ENCODE measurements around the gene TMEM269.
"Not testable (repeated sequence)": the region's sequence is repeated elsewhere in the genome, so short reads cannot be mapped to it uniquely, and the experiment has no call there.

The TMEM269 gene

GRCh38 chr1:42777852-42778251, 6.9 kb upstream of the TMEM269 start:
- no peak for FAIRE-seq

GRCh38 chr1:42779725-42780124, 5.1 kb upstream of the TMEM269 start:
- no peak for FAIRE-seq

- no peak for FAIRE-seq
Observed at GRCh38 chr1:42780176-42780575, 4.6 kb upstream of the TMEM269 start.

GRCh38 chr1:42783092-42783491, 1.7 kb upstream of the TMEM269 start:
- no peak for FAIRE-seq

- FAIRE-seq = no peak
Observed at GRCh38 chr1:42784547-42784945, 245 bp upstream of the TMEM269 start.

GRCh38 chr1:42786097-42786496, 1.3 kb downstream of the TMEM269 start:
- FAIRE-seq = no peak

- no peak for FAIRE-seq
Observed at GRCh38 chr1:42788021-42788420, 3.2 kb downstream of the TMEM269 start.

GRCh38 chr1:42793824-42794223, 9.0 kb downstream of the TMEM269 start:
- FAIRE-seq = no peak

- no peak for FAIRE-seq
Observed at GRCh38 chr1:42797414-42797813, 12.6 kb downstream of the TMEM269 start.

GRCh38 chr1:42797979-42798378, 13.2 kb downstream of the TMEM269 start:
- FAIRE-seq = no peak

GRCh38 chr1:42801832-42802473, 17.2 kb downstream of the TMEM269 start:
- FAIRE-seq = no peak

GRCh38 chr1:42806171-42806570, 21.4 kb downstream of the TMEM269 start:
- FAIRE-seq = no peak

- no peak for FAIRE-seq
Observed at GRCh38 chr1:42806593-42806992, 21.8 kb downstream of the TMEM269 start.

- no peak for FAIRE-seq
Observed at GRCh38 chr1:42807056-42807668, 22.4 kb downstream of the TMEM269 start.

GRCh38 chr1:42814815-42815214, 30.0 kb downstream of the TMEM269 start:
- FAIRE-seq = not testable (repeated sequence)

GRCh38 chr1:42815941-42816584, 31.3 kb downstream of the TMEM269 start:
- no peak for FAIRE-seq

- FAIRE-seq = no peak
Observed at GRCh38 chr1:42816585-42817439, 32.0 kb downstream of the TMEM269 start, which contains the start of the genes ERMAP and SVBP. Gene ERMAP, plus strand, starts transcription at chr1:42817122. Its CDS starts 13,327 bp downstream, at chr1:42830449. Gene SVBP, minus strand, starts transcription at chr1:42817397. Its CDS starts 853 bp downstream, at chr1:42816544.

GRCh38 chr1:42817440-42817767, 32.6 kb downstream of the TMEM269 start:
- FAIRE-seq = no peak

- no peak for FAIRE-seq
Observed at GRCh38 chr1:42817976-42818375, 33.2 kb downstream of the TMEM269 start.

GRCh38 chr1:42820813-42821212, 36.0 kb downstream of the TMEM269 start:
- FAIRE-seq = no peak

- FAIRE-seq = no peak
Observed at GRCh38 chr1:42821690-42822089, 36.9 kb downstream of the TMEM269 start.

GRCh38 chr1:42822800-42823392, 38.1 kb downstream of the TMEM269 start:
- FAIRE-seq = peak; percentile 79

Measured in endometrium (tissue), 2 donors.